ENCODE data around the gene FSD1.

DNA sequence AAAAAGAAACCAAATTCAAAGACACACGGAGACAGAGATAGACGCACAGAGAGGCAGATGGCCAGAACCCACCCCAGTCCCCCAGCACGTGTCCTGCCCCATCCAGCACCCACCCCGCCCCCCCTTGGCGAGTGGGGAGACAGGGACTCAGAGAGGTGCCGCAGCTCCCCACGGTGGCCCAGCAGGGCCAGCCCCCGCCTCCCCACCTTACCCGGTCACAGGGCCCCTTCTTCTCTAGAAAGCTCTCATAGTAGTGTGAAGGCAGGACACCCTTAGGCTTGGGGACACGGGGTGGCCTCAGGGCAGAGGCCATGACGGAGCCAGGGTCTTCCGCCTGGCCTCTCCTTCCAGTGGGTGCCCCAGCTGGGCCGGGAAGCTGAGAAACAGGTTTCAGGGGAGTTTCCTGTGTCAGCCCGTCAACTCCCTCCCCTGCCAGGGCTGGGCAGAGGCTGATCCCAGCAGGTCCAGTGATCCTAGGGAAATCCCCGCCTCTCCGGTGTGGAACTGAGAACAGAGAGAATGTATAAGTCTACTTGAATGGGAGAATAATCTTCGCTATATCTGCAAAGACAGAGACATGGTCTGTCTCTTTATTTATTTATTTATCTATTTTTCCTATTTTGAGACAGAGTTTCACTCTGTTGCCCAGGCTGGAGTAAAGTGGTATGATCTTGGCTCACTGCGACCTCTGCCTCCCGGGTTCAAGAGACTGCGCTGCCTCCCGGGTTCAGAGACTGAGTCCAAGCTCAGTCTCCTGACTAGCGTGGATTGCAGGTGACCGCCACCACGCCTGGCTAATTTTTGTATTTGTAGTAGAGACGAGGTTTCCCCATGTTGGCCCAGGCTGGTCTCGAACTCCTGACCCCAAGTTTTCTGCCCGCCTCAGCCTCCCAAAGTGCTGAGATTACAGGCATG is 34.3 kb downstream of the FSD1 start, which contains the start of gene STAP2:
- TF ChIP-seq, protein P1, sequence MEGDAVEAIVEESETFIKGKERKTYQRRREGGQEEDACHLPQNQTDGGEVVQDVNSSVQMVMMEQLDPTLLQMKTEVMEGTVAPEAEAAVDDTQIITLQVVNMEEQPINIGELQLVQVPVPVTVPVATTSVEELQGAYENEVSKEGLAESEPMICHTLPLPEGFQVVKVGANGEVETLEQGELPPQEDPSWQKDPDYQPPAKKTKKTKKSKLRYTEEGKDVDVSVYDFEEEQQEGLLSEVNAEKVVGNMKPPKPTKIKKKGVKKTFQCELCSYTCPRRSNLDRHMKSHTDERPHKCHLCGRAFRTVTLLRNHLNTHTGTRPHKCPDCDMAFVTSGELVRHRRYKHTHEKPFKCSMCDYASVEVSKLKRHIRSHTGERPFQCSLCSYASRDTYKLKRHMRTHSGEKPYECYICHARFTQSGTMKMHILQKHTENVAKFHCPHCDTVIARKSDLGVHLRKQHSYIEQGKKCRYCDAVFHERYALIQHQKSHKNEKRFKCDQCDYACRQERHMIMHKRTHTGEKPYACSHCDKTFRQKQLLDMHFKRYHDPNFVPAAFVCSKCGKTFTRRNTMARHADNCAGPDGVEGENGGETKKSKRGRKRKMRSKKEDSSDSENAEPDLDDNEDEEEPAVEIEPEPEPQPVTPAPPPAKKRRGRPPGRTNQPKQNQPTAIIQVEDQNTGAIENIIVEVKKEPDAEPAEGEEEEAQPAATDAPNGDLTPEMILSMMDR (IDR thresholded peaks at IDR 0.05), result no peak
- no peak for TF ChIP-seq POLR2AphosphoS5 (IDR thresholded peaks at IDR 0.05)
- no peak for TF ChIP-seq EP300 (IDR thresholded peaks at IDR 0.05)
- TF ChIP-seq POLR2A (IDR thresholded peaks at IDR 0.05; ENCODE audit: low read depth), result no peak
